ENCODE measurements around the gene SOX11. TPM values are rescaled to one million over a fixed set of nuclear protein-coding genes. Genes with fewer than 3 reads are reported as not detected.

The SOX11 gene
- total RNA-seq, 1 experiment from 2014 or later = not detected

DNA sequence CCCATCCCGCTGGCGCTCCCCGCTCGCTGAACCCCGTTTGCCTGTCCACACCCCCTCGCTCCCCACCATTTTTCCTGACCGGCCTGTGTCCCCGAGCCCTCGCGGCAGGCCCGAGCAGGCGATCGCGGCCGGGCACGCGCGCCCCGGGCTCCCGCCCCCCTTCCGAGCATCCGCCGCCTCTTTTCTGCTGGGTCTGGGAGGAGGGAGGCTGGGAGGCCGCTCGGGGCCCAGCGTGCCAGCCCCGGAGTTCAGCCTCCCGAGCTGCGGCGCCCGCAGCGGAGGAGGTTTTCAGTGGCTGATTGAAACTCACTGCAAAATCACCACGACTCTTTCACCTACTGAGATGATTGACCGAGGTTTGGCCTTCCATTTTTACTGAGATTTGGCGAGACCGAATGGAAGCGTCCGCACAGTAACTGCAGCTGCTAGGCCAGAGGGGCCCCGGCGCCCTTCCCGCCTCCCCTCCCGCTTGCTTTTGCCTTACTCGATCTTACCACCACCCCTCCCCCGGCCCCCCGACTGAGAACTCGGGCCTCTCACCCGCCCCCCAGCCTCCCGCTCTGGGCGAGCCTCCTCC is 4.8 kb downstream of the SOX11 start:
- no peak overlapping the region for H3K9ac ChIP-seq (ENCODE audit: low read length)
- no peaks in the 10 kb centered on the region for H3K9me2 ChIP-seq (replicated peaks; ENCODE audit: low read length)
- DNase-seq (no peak), ATAC-seq (no peak)
- no peak overlapping the region for H3K27ac ChIP-seq (ENCODE audit: low read length)
- intact Hi-C loops (cut with micrococcal nuclease) = no loop called here
- no peaks in the 10 kb centered on the region for H3K4me1 ChIP-seq (ENCODE audit: insufficient read depth, low read length)
- H3K9me3 ChIP-seq (ENCODE audit: low read length) = no peaks in the 10 kb centered on the region
- H3K27me3 ChIP-seq (ENCODE audit: low read length) = no peaks in the 10 kb centered on the region
- H2AFZ ChIP-seq (ENCODE audit: low read length) = no peak overlapping the region
- no peaks in the 10 kb centered on the region for H3F3A ChIP-seq (ENCODE audit: low read length, unreplicated experiment)
- H3K4me3 ChIP-seq (ENCODE audit: low read length) = no peak overlapping the region
- H3K4me2 ChIP-seq (ENCODE audit: low read length) = no peak overlapping the region
- H3K79me2 ChIP-seq (ENCODE audit: low read length) = no peaks in the 10 kb centered on the region
- ChIA-PET CTCF (no interaction called here), POLR2A (ENCODE audit: unreplicated experiment) (no interaction called here)
- H4K20me1 ChIP-seq (ENCODE audit: low read length) = no peaks in the 10 kb centered on the region
- H3K36me3 ChIP-seq (ENCODE audit: low read depth, low read length) = no peaks in the 10 kb centered on the region
- BruUV-seq (replicated peaks) = no TSS peak
- TF ChIP-seq, protein P1, sequence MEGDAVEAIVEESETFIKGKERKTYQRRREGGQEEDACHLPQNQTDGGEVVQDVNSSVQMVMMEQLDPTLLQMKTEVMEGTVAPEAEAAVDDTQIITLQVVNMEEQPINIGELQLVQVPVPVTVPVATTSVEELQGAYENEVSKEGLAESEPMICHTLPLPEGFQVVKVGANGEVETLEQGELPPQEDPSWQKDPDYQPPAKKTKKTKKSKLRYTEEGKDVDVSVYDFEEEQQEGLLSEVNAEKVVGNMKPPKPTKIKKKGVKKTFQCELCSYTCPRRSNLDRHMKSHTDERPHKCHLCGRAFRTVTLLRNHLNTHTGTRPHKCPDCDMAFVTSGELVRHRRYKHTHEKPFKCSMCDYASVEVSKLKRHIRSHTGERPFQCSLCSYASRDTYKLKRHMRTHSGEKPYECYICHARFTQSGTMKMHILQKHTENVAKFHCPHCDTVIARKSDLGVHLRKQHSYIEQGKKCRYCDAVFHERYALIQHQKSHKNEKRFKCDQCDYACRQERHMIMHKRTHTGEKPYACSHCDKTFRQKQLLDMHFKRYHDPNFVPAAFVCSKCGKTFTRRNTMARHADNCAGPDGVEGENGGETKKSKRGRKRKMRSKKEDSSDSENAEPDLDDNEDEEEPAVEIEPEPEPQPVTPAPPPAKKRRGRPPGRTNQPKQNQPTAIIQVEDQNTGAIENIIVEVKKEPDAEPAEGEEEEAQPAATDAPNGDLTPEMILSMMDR (conservative IDR thresholded peaks at IDR 0.05; ENCODE audit: low read depth, low read length) = no peak
- no peak for TF ChIP-seq EZH2phosphoT487 (IDR thresholded peaks at IDR 0.05; ENCODE audit: borderline replicate concordance, low read length)
- TF ChIP-seq EZH2 (IDR thresholded peaks at IDR 0.05; ENCODE audit: low read length, unreplicated experiment) = no peak

DNA sequence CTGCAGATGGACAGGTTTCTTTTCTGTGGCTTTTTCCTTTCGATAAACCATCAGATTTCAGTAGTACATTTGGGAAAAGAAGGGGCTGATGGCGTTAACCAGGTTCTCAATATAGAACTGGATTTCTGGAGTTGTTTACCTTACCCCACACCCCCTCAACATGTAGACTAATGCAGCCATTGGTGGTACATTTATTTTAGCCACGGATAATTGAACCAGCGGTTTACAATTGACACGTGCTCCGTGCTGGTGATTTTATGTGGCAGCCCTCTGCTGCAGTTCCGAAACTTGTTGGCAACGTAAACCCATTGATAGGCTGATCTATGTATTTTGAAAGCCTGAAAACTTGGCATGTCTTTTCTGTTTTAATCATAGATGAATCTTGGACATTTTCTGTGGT is 5.4 kb downstream of the SOX11 start:
- Histone ChIP-seq H3K9me2 (replicated peaks; ENCODE audit: low read length) (no peaks in the 10 kb centered on the region), H3K79me2 (ENCODE audit: low read length) (no peaks in the 10 kb centered on the region), H3K9ac (ENCODE audit: low read length) (no peak overlapping the region), H3K27me3 (ENCODE audit: low read length) (no peaks in the 10 kb centered on the region), H4K20me1 (ENCODE audit: low read length) (no peaks in the 10 kb centered on the region), H3F3A (ENCODE audit: low read length, unreplicated experiment) (no peaks in the 10 kb centered on the region), H3K4me1 (ENCODE audit: insufficient read depth, low read length) (no peaks in the 10 kb centered on the region), H3K27ac (ENCODE audit: low read length) (no peak overlapping the region), H2AFZ (ENCODE audit: low read length) (no peak overlapping the region), H3K4me2 (ENCODE audit: low read length) (no peak overlapping the region), H3K9me3 (ENCODE audit: low read length) (no peaks in the 10 kb centered on the region), H3K36me3 (ENCODE audit: low read depth, low read length) (no peaks in the 10 kb centered on the region), H3K4me3 (ENCODE audit: low read length) (no peak overlapping the region)
- TF ChIP-seq EZH2phosphoT487 (IDR thresholded peaks at IDR 0.05; ENCODE audit: borderline replicate concordance, low read length) (no peak), EZH2 (IDR thresholded peaks at IDR 0.05; ENCODE audit: low read length, unreplicated experiment) (no peak)
- TF ChIP-seq, protein P1 (conservative IDR thresholded peaks at IDR 0.05; ENCODE audit: low read depth, low read length) = no peak
- ChIA-PET POLR2A (ENCODE audit: unreplicated experiment) (no interaction called here), CTCF (no interaction called here)
- ATAC-seq (no peak), DNase-seq (no peak)
- intact Hi-C loops (cut with micrococcal nuclease) = no loop called here
- no TSS peak for BruUV-seq (replicated peaks)

- POLR2A ChIA-PET (ENCODE audit: unreplicated experiment) = no interaction called here
- H3K9ac ChIP-seq (ENCODE audit: low read length) = no peak overlapping the region
Observed at GRCh38 chr2:5698134-5698533, 6.0 kb downstream of the SOX11 start.

More at GRCh38 chr2:5698134-5698533, 6.0 kb downstream of the SOX11 start:
- no peaks in the 10 kb centered on the region for H3K9me3 ChIP-seq (ENCODE audit: low read length)
- no peak overlapping the region for H3K4me2 ChIP-seq (ENCODE audit: low read length)
- H4K20me1 ChIP-seq (ENCODE audit: low read length) = no peaks in the 10 kb centered on the region
- no peaks in the 10 kb centered on the region for H3K9me2 ChIP-seq (replicated peaks; ENCODE audit: low read length)
- no peaks in the 10 kb centered on the region for H3K36me3 ChIP-seq (ENCODE audit: low read depth, low read length)
- DNase-seq = no peak
- H3F3A ChIP-seq (ENCODE audit: low read length, unreplicated experiment) = no peaks in the 10 kb centered on the region
- no peak overlapping the region for H3K4me3 ChIP-seq (ENCODE audit: low read length)
- BruUV-seq (replicated peaks) = no TSS peak
- no peak for ATAC-seq
- H2AFZ ChIP-seq (ENCODE audit: low read length) = no peak overlapping the region
- TF ChIP-seq EZH2 (IDR thresholded peaks at IDR 0.05; ENCODE audit: low read length, unreplicated experiment) (no peak), EZH2phosphoT487 (IDR thresholded peaks at IDR 0.05; ENCODE audit: borderline replicate concordance, low read length) (no peak)
- TF ChIP-seq, protein P1 (conservative IDR thresholded peaks at IDR 0.05; ENCODE audit: low read depth, low read length) = no peak
- CTCF ChIA-PET = no interaction called here
- no peaks in the 10 kb centered on the region for H3K27me3 ChIP-seq (ENCODE audit: low read length)
- no peak overlapping the region for H3K27ac ChIP-seq (ENCODE audit: low read length)
- intact Hi-C loops (cut with micrococcal nuclease) = no loop called here
- H3K4me1 ChIP-seq (ENCODE audit: insufficient read depth, low read length) = no peaks in the 10 kb centered on the region
- no peaks in the 10 kb centered on the region for H3K79me2 ChIP-seq (ENCODE audit: low read length)
